Breast epithelium (tissue), 3 donors: ENCODE measurements around the gene PCMTD2.

Experiments
- CTCF ChIP-seq, 3 donors: fragments of 450-650 bp; IDR thresholded peaks; one replicate each; pipeline ENCODE4 v1.5.1; 2016 to 2017; ENCODE audit warnings: antibody characterized with exemption in 3 of 3, mild to moderate bottlenecking in 3 of 3, moderate library complexity in 3 of 3
- POLR2AphosphoS5 ChIP-seq, 3 donors: sonication (generic); formaldehyde crosslinking; IDR thresholded peaks; one replicate each; pipeline ENCODE4 v1.6.1; 2017; ENCODE audit warnings: antibody characterized with exemption in 3 of 3

- TF ChIP-seq CTCF (IDR thresholded peaks at IDR 0.05) (no peak), POLR2AphosphoS5 (IDR thresholded peaks at IDR 0.05) (no peak)
These were observed 24.9 kb upstream of the PCMTD2 start for GRCh38 chr20:64230461-64231145.
